ENCODE data around the gene STK32C.
"Not testable (repeated sequence)": the region's sequence is repeated elsewhere in the genome, so short reads cannot be mapped to it uniquely, and the experiment has no call there.

Gene STK32C

GRCh38 chr10:132328738-132329137 is 21.0 kb upstream of the STK32C start:
- 86% methylated on average over 8 of the region's 8 CpGs for WGBS
- Histone ChIP-seq H3K36me3 (ENCODE audit: insufficient read depth, low read length) (peaks cover 11% of the 10 kb centered on the region), H3K4me1 (ENCODE audit: insufficient read depth, low read length) (peaks cover 19% of the 10 kb centered on the region), H3K9me3 (ENCODE audit: insufficient read depth, low read depth, low read length) (no peaks in the 10 kb centered on the region), H3K4me3 (ENCODE audit: low read length) (no peak overlapping the region), H3K27ac (ENCODE audit: low read depth, low read length) (no peak overlapping the region), H3K27me3 (ENCODE audit: insufficient read depth, low read length) (peaks cover 3% of the 10 kb centered on the region; the same call in 1 of the 2 replicates), H3K9ac (ENCODE audit: low read depth, low read length) (no peak overlapping the region)

GRCh38 chr10:132328106-132328505 is 20.4 kb upstream of the STK32C start:
- no peak overlapping the region for H3K4me3 ChIP-seq (ENCODE audit: low read length)
- H3K9ac ChIP-seq (ENCODE audit: low read depth, low read length): no peak overlapping the region
- peaks cover 11% of the 10 kb centered on the region for H3K36me3 ChIP-seq (ENCODE audit: insufficient read depth, low read length)
- peaks cover 3% of the 10 kb centered on the region; the same call in 1 of the 2 replicates for H3K27me3 ChIP-seq (ENCODE audit: insufficient read depth, low read length)
- no peak overlapping the region for H3K27ac ChIP-seq (ENCODE audit: low read depth, low read length)
- H3K4me1 ChIP-seq (ENCODE audit: insufficient read depth, low read length): peaks cover 19% of the 10 kb centered on the region
- H3K9me3 ChIP-seq (ENCODE audit: insufficient read depth, low read depth, low read length): no peaks in the 10 kb centered on the region
- 97% methylated on average over 9 of the region's 9 CpGs for WGBS

- no peak overlapping the region for H3K4me3 ChIP-seq (ENCODE audit: low read length)
- H3K27ac ChIP-seq (ENCODE audit: low read depth, low read length): no peak overlapping the region
- H3K9me3 ChIP-seq (ENCODE audit: insufficient read depth, low read depth, low read length): no peaks in the 10 kb centered on the region
- H3K36me3 ChIP-seq (ENCODE audit: insufficient read depth, low read length): peaks cover 11% of the 10 kb centered on the region
- H3K27me3 ChIP-seq (ENCODE audit: insufficient read depth, low read length): no peaks in the 10 kb centered on the region
- 91% methylated on average over 4 of the region's 4 CpGs for WGBS
- H3K4me1 ChIP-seq (ENCODE audit: insufficient read depth, low read length): peaks cover 12% of the 10 kb centered on the region
- H3K9ac ChIP-seq (ENCODE audit: low read depth, low read length): no peak overlapping the region
Measured at GRCh38 chr10:132326925-132327324, 19.2 kb upstream of the STK32C start.

GRCh38 chr10:132326344-132326889 is 18.7 kb upstream of the STK32C start:
- Histone ChIP-seq H3K9ac (ENCODE audit: low read depth, low read length) (no peak overlapping the region), H3K36me3 (ENCODE audit: insufficient read depth, low read length) (peaks cover 11% of the 10 kb centered on the region), H3K27me3 (ENCODE audit: insufficient read depth, low read length) (no peaks in the 10 kb centered on the region), H3K4me3 (ENCODE audit: low read length) (no peak overlapping the region), H3K27ac (ENCODE audit: low read depth, low read length) (no peak overlapping the region), H3K4me1 (ENCODE audit: insufficient read depth, low read length) (peaks cover 12% of the 10 kb centered on the region), H3K9me3 (ENCODE audit: insufficient read depth, low read depth, low read length) (no peaks in the 10 kb centered on the region)
- WGBS: 90% methylated on average over 11 of the region's 11 CpGs

- H3K36me3 ChIP-seq (ENCODE audit: insufficient read depth, low read length): peaks cover 11% of the 10 kb centered on the region
- no peaks in the 10 kb centered on the region for H3K9me3 ChIP-seq (ENCODE audit: insufficient read depth, low read depth, low read length)
- H3K4me1 ChIP-seq (ENCODE audit: insufficient read depth, low read length): no peaks in the 10 kb centered on the region
- H3K9ac ChIP-seq (ENCODE audit: low read depth, low read length): no peak overlapping the region
- no peak overlapping the region for H3K4me3 ChIP-seq (ENCODE audit: low read length)
- no peak overlapping the region for H3K27ac ChIP-seq (ENCODE audit: low read depth, low read length)
- H3K27me3 ChIP-seq (ENCODE audit: insufficient read depth, low read length): no peaks in the 10 kb centered on the region
- WGBS: no CpG with 5 or more reads among the region's 1 CpG
Measured at GRCh38 chr10:132324186-132324585, 16.4 kb upstream of the STK32C start.

GRCh38 chr10:132322586-132323048 is 14.9 kb upstream of the STK32C start:
- Histone ChIP-seq H3K36me3 (ENCODE audit: insufficient read depth, low read length) (peaks cover 11% of the 10 kb centered on the region), H3K27me3 (ENCODE audit: insufficient read depth, low read length) (no peaks in the 10 kb centered on the region), H3K4me1 (ENCODE audit: insufficient read depth, low read length) (no peaks in the 10 kb centered on the region), H3K4me3 (ENCODE audit: low read length) (no peak overlapping the region), H3K9me3 (ENCODE audit: insufficient read depth, low read depth, low read length) (no peaks in the 10 kb centered on the region), H3K9ac (ENCODE audit: low read depth, low read length) (no peak overlapping the region), H3K27ac (ENCODE audit: low read depth, low read length) (no peak overlapping the region)
- 89% methylated on average over 6 of the region's 6 CpGs for WGBS

GRCh38 chr10:132321726-132322125 is 14.0 kb upstream of the STK32C start:
- Histone ChIP-seq H3K27me3 (ENCODE audit: insufficient read depth, low read length) (no peaks in the 10 kb centered on the region), H3K36me3 (ENCODE audit: insufficient read depth, low read length) (peaks cover 6% of the 10 kb centered on the region), H3K27ac (ENCODE audit: low read depth, low read length) (no peak overlapping the region), H3K4me3 (ENCODE audit: low read length) (no peak overlapping the region), H3K4me1 (ENCODE audit: insufficient read depth, low read length) (no peaks in the 10 kb centered on the region), H3K9me3 (ENCODE audit: insufficient read depth, low read depth, low read length) (no peaks in the 10 kb centered on the region), H3K9ac (ENCODE audit: low read depth, low read length) (no peak overlapping the region)
- WGBS: 94% methylated on average over 10 of the region's 10 CpGs

- H3K4me1 ChIP-seq (ENCODE audit: insufficient read depth, low read length): no peaks in the 10 kb centered on the region
- H3K9ac ChIP-seq (ENCODE audit: low read depth, low read length): no peak overlapping the region
- H3K36me3 ChIP-seq (ENCODE audit: insufficient read depth, low read length): peaks cover 2% of the 10 kb centered on the region; the same call in 1 of the 2 replicates
- H3K27me3 ChIP-seq (ENCODE audit: insufficient read depth, low read length): no peaks in the 10 kb centered on the region
- H3K27ac ChIP-seq (ENCODE audit: low read depth, low read length): no peak overlapping the region
- H3K9me3 ChIP-seq (ENCODE audit: insufficient read depth, low read depth, low read length): no peaks in the 10 kb centered on the region
- H3K4me3 ChIP-seq (ENCODE audit: low read length): no peak overlapping the region
- 91% methylated on average over 13 of the region's 13 CpGs for WGBS
Measured at GRCh38 chr10:132320654-132321469, 13.1 kb upstream of the STK32C start.

GRCh38 chr10:132319853-132320653 is 12.3 kb upstream of the STK32C start:
- Histone ChIP-seq H3K27me3 (ENCODE audit: insufficient read depth, low read length) (no peaks in the 10 kb centered on the region), H3K4me3 (ENCODE audit: low read length) (no peak overlapping the region), H3K27ac (ENCODE audit: low read depth, low read length) (no peak overlapping the region), H3K36me3 (ENCODE audit: insufficient read depth, low read length) (no peaks in the 10 kb centered on the region), H3K4me1 (ENCODE audit: insufficient read depth, low read length) (no peaks in the 10 kb centered on the region), H3K9me3 (ENCODE audit: insufficient read depth, low read depth, low read length) (no peaks in the 10 kb centered on the region), H3K9ac (ENCODE audit: low read depth, low read length) (no peak overlapping the region)
- WGBS: 78% methylated on average over 15 of the region's 15 CpGs

GRCh38 chr10:132317477-132317876 is 9.7 kb upstream of the STK32C start:
- H3K4me3 ChIP-seq (ENCODE audit: low read length); H3K9me3 ChIP-seq (ENCODE audit: insufficient read depth, low read depth, low read length); H3K27me3 ChIP-seq (ENCODE audit: insufficient read depth, low read length); H3K27ac ChIP-seq (ENCODE audit: low read depth, low read length); H3K36me3 ChIP-seq (ENCODE audit: insufficient read depth, low read length); H3K9ac ChIP-seq (ENCODE audit: low read depth, low read length); H3K4me1 ChIP-seq (ENCODE audit: insufficient read depth, low read length): not testable (repeated sequence)
- WGBS: 89% methylated on average over 6 of the region's 6 CpGs

- peaks cover 1% of the 10 kb centered on the region for H3K27me3 ChIP-seq (ENCODE audit: insufficient read depth, low read length)
- 0 out of 2 replicates have a peak, but pooled peaks cover 6% of the 10 kb centered on the region for H3K9me3 ChIP-seq (ENCODE audit: insufficient read depth, low read depth, low read length)
- H3K27ac ChIP-seq (ENCODE audit: low read depth, low read length): no peak overlapping the region
- 90% methylated on average over 5 of the region's 5 CpGs for WGBS
- H3K4me1 ChIP-seq (ENCODE audit: insufficient read depth, low read length): no peaks in the 10 kb centered on the region
- no peak overlapping the region for H3K4me3 ChIP-seq (ENCODE audit: low read length)
- H3K36me3 ChIP-seq (ENCODE audit: insufficient read depth, low read length): no peaks in the 10 kb centered on the region
- H3K9ac ChIP-seq (ENCODE audit: low read depth, low read length): no peak overlapping the region
Measured at GRCh38 chr10:132316133-132316532, 8.4 kb upstream of the STK32C start.
